Measurements from ENCODE around the gene ABCC11.
"Not testable (repeated sequence)": the region's sequence is repeated elsewhere in the genome, so short reads cannot be mapped to it uniquely, and the experiment has no call there.

The ABCC11 gene

GRCh38 chr16:48246066-48246465 lies 1.3 kb downstream of the ABCC11 start:
- FAIRE-seq, result no peak

GRCh38 chr16:48244863-48245195 lies 2.5 kb downstream of the ABCC11 start:
- no peak for FAIRE-seq

GRCh38 chr16:48244080-48244862 lies 3.1 kb downstream of the ABCC11 start, which contains the start of gene LONP2:
Gene LONP2 (plus strand): TSS chr16:48244300. CDS start chr16:48244389, 89 bp downstream.
- FAIRE-seq, result no peak

GRCh38 chr16:48240147-48240546 lies 7.2 kb downstream of the ABCC11 start:
- not testable (repeated sequence) for FAIRE-seq

- FAIRE-seq, result no peak
These were observed 11.1 kb downstream of the ABCC11 start for GRCh38 chr16:48236286-48236685.

- no peak for FAIRE-seq
These were observed 11.7 kb downstream of the ABCC11 start for GRCh38 chr16:48235556-48236136.

GRCh38 chr16:48235058-48235555 lies 12.2 kb downstream of the ABCC11 start:
- FAIRE-seq, result no peak

- no peak for FAIRE-seq
These were observed 12.7 kb downstream of the ABCC11 start for GRCh38 chr16:48234630-48235029.

- no peak for FAIRE-seq
These were observed 14.8 kb downstream of the ABCC11 start for GRCh38 chr16:48232493-48233040.

GRCh38 chr16:48231727-48232492 lies 15.4 kb downstream of the ABCC11 start:
- FAIRE-seq, result no peak

- no peak for FAIRE-seq
These were observed 21.9 kb downstream of the ABCC11 start for GRCh38 chr16:48225456-48225855.

- FAIRE-seq, result no peak
These were observed 23.8 kb downstream of the ABCC11 start for GRCh38 chr16:48223490-48223889.

- no peak for FAIRE-seq
These were observed 26.4 kb downstream of the ABCC11 start for GRCh38 chr16:48220891-48221290.

GRCh38 chr16:48218473-48218872 lies 28.9 kb downstream of the ABCC11 start:
- no peak for FAIRE-seq

- FAIRE-seq, result no peak
These were observed 29.6 kb downstream of the ABCC11 start for GRCh38 chr16:48217708-48218107.

GRCh38 chr16:48215738-48216137 lies 31.6 kb downstream of the ABCC11 start:
- no peak for FAIRE-seq

GRCh38 chr16:48212033-48212432 lies 35.3 kb downstream of the ABCC11 start:
- no peak for FAIRE-seq

GRCh38 chr16:48210747-48211146 lies 36.6 kb downstream of the ABCC11 start:
- no peak for FAIRE-seq

- FAIRE-seq, result no peak
These were observed 40.6 kb downstream of the ABCC11 start for GRCh38 chr16:48206594-48207242.

GRCh38 chr16:48204825-48205151 lies 42.6 kb downstream of the ABCC11 start:
- FAIRE-seq, result no peak

- no peak for FAIRE-seq
These were observed 43.1 kb downstream of the ABCC11 start for GRCh38 chr16:48203974-48204824.

Measured in colon (tissue), 2 donors.